ENCODE results near the gene TRIM26.

TRIM26 gene

GRCh38 chr6:30234356-30234755 lies 21.1 kb upstream of the TRIM26 start:
- H2BK120ac ChIP-seq (ENCODE audit: insufficient read depth, low read length, poor library complexity) = no peak overlapping the region
- no peaks in the 10 kb centered on the region for H3K27me3 ChIP-seq (ENCODE audit: insufficient read depth, low read length)
- H3K79me2 ChIP-seq (ENCODE audit: control insufficient read depth, insufficient read depth, low read length, poor library complexity) = no peaks in the 10 kb centered on the region
- no peak overlapping the region for H2BK5ac ChIP-seq (ENCODE audit: low read depth, low read length, poor library complexity)
- H3K18ac ChIP-seq (ENCODE audit: low read length) = no peak overlapping the region
- H3K4me3 ChIP-seq (ENCODE audit: low read depth, low read length) = no peak overlapping the region
- H3K4ac ChIP-seq (ENCODE audit: low read depth, low read length) = no peak overlapping the region
- no peaks in the 10 kb centered on the region for H3K9me3 ChIP-seq (ENCODE audit: insufficient read depth, low read depth, low read length)
- no peak overlapping the region for H3K23ac ChIP-seq (ENCODE audit: low read length)
- H4K12ac ChIP-seq (ENCODE audit: low read depth, low read length) = no peak overlapping the region
- H4K8ac ChIP-seq (ENCODE audit: low read depth, low read length) = no peak overlapping the region
- WGBS (ENCODE audit: extremely low coverage, insufficient coverage, insufficient read length) = no CpG with 5 or more reads among the region's 2 CpGs
- no peak overlapping the region for H3K4me2 ChIP-seq (ENCODE audit: low read length)
- H4K91ac ChIP-seq (ENCODE audit: low read depth, low read length) = no peak overlapping the region
- no peak overlapping the region for H3K14ac ChIP-seq (ENCODE audit: low read length)
- H2BK12ac ChIP-seq (ENCODE audit: low read length) = no peak overlapping the region
- H3K36me3 ChIP-seq (ENCODE audit: control insufficient read depth in 1 of 2, insufficient read depth in 2 of 2, low read length in 2 of 2) = no peaks in the 10 kb centered on the region
- no peak overlapping the region for H2AFZ ChIP-seq (ENCODE audit: insufficient read depth, low read length, poor library complexity)
- H2AK5ac ChIP-seq (ENCODE audit: low read length) = no peak overlapping the region
- H3K27ac ChIP-seq (ENCODE audit: low read depth, low read length) = no peak overlapping the region
- no peaks in the 10 kb centered on the region for H3K79me1 ChIP-seq (ENCODE audit: low read length)
- no peaks in the 10 kb centered on the region for H3K4me1 ChIP-seq (ENCODE audit: control insufficient read depth in 1 of 2, insufficient read depth in 2 of 2, low read length in 2 of 2)
- no peak overlapping the region for H3K9ac ChIP-seq (ENCODE audit: low read length)
- no peak for DNase-seq

GRCh38 chr6:30231067-30231466 lies 17.9 kb upstream of the TRIM26 start:
- H3K79me2 ChIP-seq (ENCODE audit: control insufficient read depth, insufficient read depth, low read length, poor library complexity) = no peaks in the 10 kb centered on the region
- H3K4ac ChIP-seq (ENCODE audit: low read depth, low read length) = no peak overlapping the region
- H3K9ac ChIP-seq (ENCODE audit: low read length) = no peak overlapping the region
- H2AFZ ChIP-seq (ENCODE audit: insufficient read depth, low read length, poor library complexity) = no peak overlapping the region
- no peak overlapping the region for H4K91ac ChIP-seq (ENCODE audit: low read depth, low read length)
- H4K8ac ChIP-seq (ENCODE audit: low read depth, low read length) = no peak overlapping the region
- H3K4me3 ChIP-seq (ENCODE audit: low read depth, low read length) = no peak overlapping the region
- no peak overlapping the region for H4K12ac ChIP-seq (ENCODE audit: low read depth, low read length)
- H3K14ac ChIP-seq (ENCODE audit: low read length) = no peak overlapping the region
- no peak overlapping the region for H3K27ac ChIP-seq (ENCODE audit: low read depth, low read length)
- no peak overlapping the region for H3K23ac ChIP-seq (ENCODE audit: low read length)
- no peak overlapping the region for H3K4me2 ChIP-seq (ENCODE audit: low read length)
- H2AK5ac ChIP-seq (ENCODE audit: low read length) = no peak overlapping the region
- no peak for DNase-seq
- H2BK120ac ChIP-seq (ENCODE audit: insufficient read depth, low read length, poor library complexity) = no peak overlapping the region
- H3K4me1 ChIP-seq (ENCODE audit: control insufficient read depth in 1 of 2, insufficient read depth in 2 of 2, low read length in 2 of 2) = no peaks in the 10 kb centered on the region
- WGBS (ENCODE audit: extremely low coverage, insufficient coverage, insufficient read length) = no CpG with 5 or more reads among the region's 2 CpGs
- no peaks in the 10 kb centered on the region for H3K9me3 ChIP-seq (ENCODE audit: insufficient read depth, low read depth, low read length)
- no peaks in the 10 kb centered on the region for H3K36me3 ChIP-seq (ENCODE audit: control insufficient read depth in 1 of 2, insufficient read depth in 2 of 2, low read length in 2 of 2)
- H3K79me1 ChIP-seq (ENCODE audit: low read length) = no peaks in the 10 kb centered on the region
- no peaks in the 10 kb centered on the region for H3K27me3 ChIP-seq (ENCODE audit: insufficient read depth, low read length)
- no peak overlapping the region for H3K18ac ChIP-seq (ENCODE audit: low read length)
- H2BK12ac ChIP-seq (ENCODE audit: low read length) = no peak overlapping the region
- no peak overlapping the region for H2BK5ac ChIP-seq (ENCODE audit: low read depth, low read length, poor library complexity)

- Histone ChIP-seq H2BK5ac (ENCODE audit: low read depth, low read length, poor library complexity) (no peak overlapping the region), H3K18ac (ENCODE audit: low read length) (no peak overlapping the region), H4K12ac (ENCODE audit: low read depth, low read length) (no peak overlapping the region), H3K79me1 (ENCODE audit: low read length) (no peaks in the 10 kb centered on the region), H3K4ac (ENCODE audit: low read depth, low read length) (no peak overlapping the region), H3K27ac (ENCODE audit: low read depth, low read length) (no peak overlapping the region), H3K4me2 (ENCODE audit: low read length) (no peak overlapping the region), H3K79me2 (ENCODE audit: control insufficient read depth, insufficient read depth, low read length, poor library complexity) (no peaks in the 10 kb centered on the region), H4K8ac (ENCODE audit: low read depth, low read length) (no peak overlapping the region), H3K36me3 (ENCODE audit: control insufficient read depth in 1 of 2, insufficient read depth in 2 of 2, low read length in 2 of 2) (no peaks in the 10 kb centered on the region), H2AFZ (ENCODE audit: insufficient read depth, low read length, poor library complexity) (no peak overlapping the region), H3K4me1 (ENCODE audit: control insufficient read depth in 1 of 2, insufficient read depth in 2 of 2, low read length in 2 of 2) (no peaks in the 10 kb centered on the region), H3K14ac (ENCODE audit: low read length) (no peak overlapping the region), H2BK12ac (ENCODE audit: low read length) (no peak overlapping the region), H3K27me3 (ENCODE audit: insufficient read depth, low read length) (no peaks in the 10 kb centered on the region), H4K91ac (ENCODE audit: low read depth, low read length) (no peak overlapping the region), H3K9me3 (ENCODE audit: insufficient read depth, low read depth, low read length) (peaks cover 2% of the 10 kb centered on the region), H3K23ac (ENCODE audit: low read length) (no peak overlapping the region), H2BK120ac (ENCODE audit: insufficient read depth, low read length, poor library complexity) (no peak overlapping the region), H3K4me3 (ENCODE audit: low read depth, low read length) (no peak overlapping the region), H3K9ac (ENCODE audit: low read length) (no peak overlapping the region), H2AK5ac (ENCODE audit: low read length) (no peak overlapping the region)
- no peak for DNase-seq
- WGBS (ENCODE audit: extremely low coverage, insufficient coverage, insufficient read length) = no CpG with 5 or more reads among the region's 6 CpGs
Observed at GRCh38 chr6:30227763-30228487, 14.7 kb upstream of the TRIM26 start.

DNA sequence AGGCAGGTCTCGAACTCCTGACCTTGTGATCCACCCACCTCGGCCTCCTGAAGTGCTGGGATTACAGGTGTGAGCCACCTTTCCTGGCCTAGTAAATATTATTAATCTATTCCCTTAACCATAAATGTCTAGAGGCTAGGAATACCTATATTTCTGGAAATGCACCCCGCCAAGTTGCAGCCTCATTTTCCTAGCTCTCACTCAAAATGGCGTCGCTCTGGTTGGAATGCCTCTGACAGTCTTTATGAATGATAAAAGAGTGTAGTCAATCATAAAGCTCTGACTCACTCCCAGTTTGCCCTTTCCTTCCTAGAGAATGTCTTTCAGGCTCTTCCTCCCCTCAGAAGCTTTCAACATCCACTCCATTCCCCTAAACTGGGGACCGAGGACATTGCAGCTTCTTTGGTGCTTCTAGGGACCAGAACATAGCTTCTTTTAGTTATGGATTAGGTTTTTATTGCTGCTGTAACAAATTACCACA lies 14.1 kb upstream of the TRIM26 start:
- Histone ChIP-seq H3K4ac (ENCODE audit: low read depth, low read length) (no peak overlapping the region), H2AK5ac (ENCODE audit: low read length) (no peak overlapping the region), H3K9ac (ENCODE audit: low read length) (no peak overlapping the region), H3K79me2 (ENCODE audit: control insufficient read depth, insufficient read depth, low read length, poor library complexity) (no peaks in the 10 kb centered on the region), H3K14ac (ENCODE audit: low read length) (no peak overlapping the region), H3K9me3 (ENCODE audit: insufficient read depth, low read depth, low read length) (peaks cover 5% of the 10 kb centered on the region), H3K79me1 (ENCODE audit: low read length) (no peaks in the 10 kb centered on the region), H4K12ac (ENCODE audit: low read depth, low read length) (no peak overlapping the region), H4K91ac (ENCODE audit: low read depth, low read length) (no peak overlapping the region), H2AFZ (ENCODE audit: insufficient read depth, low read length, poor library complexity) (no peak overlapping the region), H4K8ac (ENCODE audit: low read depth, low read length) (no peak overlapping the region), H3K4me2 (ENCODE audit: low read length) (no peak overlapping the region), H3K18ac (ENCODE audit: low read length) (no peak overlapping the region), H3K4me3 (ENCODE audit: low read depth, low read length) (no peak overlapping the region), H2BK120ac (ENCODE audit: insufficient read depth, low read length, poor library complexity) (no peak overlapping the region), H3K4me1 (ENCODE audit: control insufficient read depth in 1 of 2, insufficient read depth in 2 of 2, low read length in 2 of 2) (no peaks in the 10 kb centered on the region), H2BK5ac (ENCODE audit: low read depth, low read length, poor library complexity) (no peak overlapping the region), H3K23ac (ENCODE audit: low read length) (no peak overlapping the region), H3K27ac (ENCODE audit: low read depth, low read length) (no peak overlapping the region), H2BK12ac (ENCODE audit: low read length) (no peak overlapping the region), H3K36me3 (ENCODE audit: control insufficient read depth in 1 of 2, insufficient read depth in 2 of 2, low read length in 2 of 2) (no peaks in the 10 kb centered on the region), H3K27me3 (ENCODE audit: insufficient read depth, low read length) (no peaks in the 10 kb centered on the region)
- DNase-seq = no peak
- no CpG with 5 or more reads among the region's 6 CpGs for WGBS (ENCODE audit: extremely low coverage, insufficient coverage, insufficient read length)
